GM21619 (cell line): ENCODE results near the gene MRPL21.
A peak's percentile ranks its signal among the peaks of the same experiment; 100 is the strongest.
"Not testable (repeated sequence)": the region's sequence is repeated elsewhere in the genome, so short reads cannot be mapped to it uniquely, and the experiment has no call there.

Source experiments
- ATAC-seq: cut with Tn5 transposase; IDR thresholded peaks from one replicate; pipeline ENCODE4 v1.9.1; 2021; ENCODE audit not compliant: unreplicated experiment

The MRPL21 gene

GRCh38 chr11:68872216-68873003 is 31.2 kb downstream of the MRPL21 start:
- ATAC-seq: no peak

- no peak for ATAC-seq
Observed at GRCh38 chr11:68870470-68870869, 33.2 kb downstream of the MRPL21 start.

DNA sequence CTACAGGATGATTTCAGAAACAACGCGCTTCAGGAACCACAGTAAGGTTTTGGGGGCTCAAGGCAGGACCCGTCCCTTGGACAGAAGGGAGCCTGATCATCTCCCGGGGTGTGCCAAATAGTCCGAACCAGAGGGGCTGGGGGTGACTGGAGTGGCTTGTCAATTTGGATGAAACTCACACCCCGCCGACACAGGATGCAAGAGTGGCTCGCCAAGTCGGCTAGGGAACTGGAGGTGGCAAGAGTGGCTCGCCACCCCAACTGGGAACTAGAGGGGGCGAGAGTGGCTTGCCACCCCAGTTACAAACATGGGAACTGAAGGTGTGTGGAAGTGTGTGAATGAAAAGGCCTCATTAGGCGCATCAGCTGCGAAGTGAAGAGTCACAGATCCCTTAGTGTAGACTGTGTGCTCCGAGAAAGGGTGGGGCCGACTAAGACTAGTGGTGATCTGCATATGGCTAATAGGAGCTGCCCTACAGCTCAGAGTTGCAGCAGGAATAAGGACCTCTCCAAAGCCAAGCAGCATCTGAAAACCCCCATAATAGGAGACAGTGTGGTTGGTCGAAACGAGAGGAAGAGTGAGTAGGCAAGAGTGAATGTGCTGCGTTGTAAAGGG is 35.3 kb downstream of the MRPL21 start:
- ATAC-seq: no peak

DNA sequence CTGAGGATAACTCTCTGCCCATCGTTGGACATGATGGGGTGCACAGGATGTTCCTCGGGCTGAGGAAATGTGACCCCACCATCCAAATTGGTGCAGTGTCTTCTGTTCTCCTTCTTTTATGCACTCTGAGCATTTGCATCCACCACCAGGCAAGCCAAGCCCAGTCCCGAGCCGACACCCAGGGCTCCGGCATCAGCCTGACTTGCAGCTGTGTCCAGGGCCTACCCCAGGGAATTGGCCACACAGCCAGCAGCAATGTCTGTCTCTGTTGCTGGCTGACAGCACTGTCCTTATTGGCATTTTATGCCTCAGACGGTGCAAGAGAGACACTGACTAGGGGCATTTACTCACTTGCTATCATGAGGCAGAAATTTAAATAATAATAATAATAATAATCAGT is 36.6 kb downstream of the MRPL21 start:
- no peak for ATAC-seq

- ATAC-seq: no peak
Observed at GRCh38 chr11:68865241-68865640, 38.4 kb downstream of the MRPL21 start.

DNA sequence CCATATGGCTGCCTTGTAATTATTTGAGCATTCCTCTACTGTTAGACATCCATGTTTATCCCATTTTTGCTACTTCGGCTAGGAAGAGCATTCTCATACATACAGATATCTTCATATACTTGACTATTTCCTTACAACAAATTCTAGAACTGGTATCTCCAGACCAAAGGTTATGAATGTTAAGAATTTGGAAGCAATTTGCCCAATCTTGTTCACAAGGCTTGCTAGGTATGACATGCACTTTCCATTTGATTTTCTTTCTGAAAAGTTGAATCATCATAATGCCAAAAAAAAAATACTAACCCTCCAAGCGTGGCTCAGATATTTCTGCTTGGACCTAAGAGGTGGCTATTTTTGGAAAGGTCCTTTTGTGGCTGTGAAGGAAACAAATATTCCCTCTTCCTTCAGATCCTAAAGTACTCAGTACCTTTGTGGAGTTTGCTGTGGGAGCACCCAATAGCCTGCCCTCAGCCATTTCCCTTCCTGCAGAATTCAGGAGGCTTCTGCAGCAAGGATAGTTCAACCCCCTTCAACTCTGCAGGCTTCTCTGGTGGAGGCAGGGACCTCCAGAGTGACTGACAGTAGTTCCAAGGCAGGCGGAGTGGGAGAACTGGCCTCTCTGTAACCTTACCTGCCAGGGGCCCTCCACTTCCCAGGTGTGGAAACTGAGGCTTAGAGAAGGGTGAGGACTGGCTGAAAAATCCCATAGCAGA is 39.9 kb downstream of the MRPL21 start:
- no peak for ATAC-seq

- ATAC-seq: no peak
Observed at GRCh38 chr11:68862421-68862820, 41.2 kb downstream of the MRPL21 start.

DNA sequence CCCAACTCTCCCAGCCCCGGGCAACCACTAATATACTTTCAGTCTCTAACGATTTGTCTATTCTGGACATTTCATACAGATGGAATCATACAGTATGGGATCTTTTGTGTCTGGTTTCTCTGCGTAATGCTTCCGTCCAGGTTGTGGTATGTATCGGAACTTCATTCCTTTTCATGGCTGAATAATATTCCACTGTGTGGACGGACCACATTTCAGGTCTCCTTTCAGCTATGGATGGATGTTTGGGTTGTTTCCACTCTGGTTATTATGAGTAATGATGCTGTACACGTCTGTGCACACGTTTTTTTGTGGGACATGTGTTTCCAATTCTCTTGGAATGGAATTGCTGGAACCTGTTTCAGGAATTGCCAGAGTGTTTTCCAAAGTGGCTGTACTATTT is 44.5 kb downstream of the MRPL21 start:
- ATAC-seq: no peak

DNA sequence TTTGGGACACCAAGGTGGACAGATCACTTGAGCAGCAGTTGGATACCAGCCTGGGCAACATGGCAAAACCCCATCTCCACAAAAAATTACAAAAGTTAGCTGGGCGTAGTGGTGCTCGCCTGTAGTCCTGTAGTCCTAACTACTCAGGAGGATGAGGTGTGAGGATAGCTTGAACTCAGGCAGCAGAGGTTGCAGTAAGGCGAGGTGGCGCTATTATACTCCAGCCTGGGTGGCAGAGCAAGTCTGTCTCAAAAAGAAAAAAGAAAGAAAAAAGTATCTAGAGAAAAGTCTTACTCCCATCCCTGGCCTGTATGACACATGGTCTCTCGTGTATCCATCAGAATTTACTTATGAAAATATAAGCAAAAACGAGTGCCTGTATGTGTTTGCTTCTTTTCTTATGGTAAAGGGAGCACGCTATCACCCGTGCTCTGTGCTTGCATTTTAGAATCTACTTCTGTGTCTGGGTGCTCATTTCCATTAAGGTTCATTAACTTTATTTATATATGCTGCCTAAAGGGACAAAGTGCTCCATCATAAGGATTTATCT is 46.5 kb downstream of the MRPL21 start:
- ATAC-seq: no peak

- ATAC-seq: not testable (repeated sequence)
Observed at GRCh38 chr11:68856425-68857030, 47.1 kb downstream of the MRPL21 start.

GRCh38 chr11:68855205-68855981 is 48.2 kb downstream of the MRPL21 start:
- ATAC-seq: no peak

DNA sequence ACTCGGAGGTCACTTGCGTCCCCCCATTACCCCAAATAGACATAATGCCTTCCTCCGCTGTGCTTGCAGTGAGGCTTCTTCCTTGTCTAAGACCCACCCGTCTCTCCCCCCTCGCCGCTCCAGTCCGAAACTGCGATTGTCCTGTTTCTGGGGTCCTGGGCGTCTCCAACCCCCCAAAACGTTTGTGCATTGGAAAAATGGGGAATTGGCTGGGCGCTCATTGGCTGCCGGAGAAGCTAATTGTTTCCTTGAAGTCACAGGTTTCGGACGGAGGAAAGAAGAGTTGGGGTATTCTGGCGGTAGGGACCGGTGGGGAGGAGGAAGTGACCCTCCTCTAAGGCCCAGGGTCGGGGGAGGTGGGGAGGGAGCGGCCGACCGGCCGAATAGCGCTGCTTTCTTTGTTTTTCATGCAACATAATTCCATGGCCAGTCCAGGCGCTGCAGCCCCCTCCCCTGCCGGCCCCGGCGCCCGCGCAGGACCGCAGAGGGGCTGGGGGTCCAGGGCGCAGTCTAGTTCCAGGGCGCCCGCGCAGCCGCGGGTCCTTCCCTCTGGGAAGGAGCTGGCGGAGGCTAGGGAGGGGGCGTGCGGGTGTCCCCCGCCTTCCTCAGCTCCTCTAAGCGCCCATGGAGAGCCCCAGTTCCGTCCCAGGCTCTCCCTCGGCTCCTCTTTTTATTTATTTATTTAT is 49.2 kb downstream of the MRPL21 start:
- no peak for ATAC-seq

DNA sequence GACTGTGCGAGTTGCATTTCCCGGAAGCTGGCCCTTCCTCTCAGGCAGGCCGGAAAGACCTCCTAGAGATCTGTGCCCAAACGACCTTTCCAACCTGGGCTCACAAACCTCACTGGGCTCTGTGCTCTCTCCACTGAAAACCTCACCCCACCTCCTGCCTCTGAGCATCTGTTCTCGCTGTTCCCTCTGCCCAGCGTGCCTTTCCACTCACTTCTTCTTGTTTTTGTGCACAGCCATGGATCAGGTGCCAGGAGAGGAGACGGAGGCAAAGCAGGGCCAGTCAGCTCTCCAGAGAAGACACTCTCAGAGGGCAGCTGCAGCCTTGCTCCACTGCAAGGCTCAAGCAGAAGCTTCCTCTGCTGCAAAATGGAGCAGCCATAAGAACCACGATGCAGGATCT is 51.0 kb downstream of the MRPL21 start:
- no peak for ATAC-seq

- ATAC-seq: no peak
Observed at GRCh38 chr11:68848429-68848828, 55.2 kb downstream of the MRPL21 start.

GRCh38 chr11:68847395-68847794 is 56.2 kb downstream of the MRPL21 start:
- ATAC-seq: no peak

DNA sequence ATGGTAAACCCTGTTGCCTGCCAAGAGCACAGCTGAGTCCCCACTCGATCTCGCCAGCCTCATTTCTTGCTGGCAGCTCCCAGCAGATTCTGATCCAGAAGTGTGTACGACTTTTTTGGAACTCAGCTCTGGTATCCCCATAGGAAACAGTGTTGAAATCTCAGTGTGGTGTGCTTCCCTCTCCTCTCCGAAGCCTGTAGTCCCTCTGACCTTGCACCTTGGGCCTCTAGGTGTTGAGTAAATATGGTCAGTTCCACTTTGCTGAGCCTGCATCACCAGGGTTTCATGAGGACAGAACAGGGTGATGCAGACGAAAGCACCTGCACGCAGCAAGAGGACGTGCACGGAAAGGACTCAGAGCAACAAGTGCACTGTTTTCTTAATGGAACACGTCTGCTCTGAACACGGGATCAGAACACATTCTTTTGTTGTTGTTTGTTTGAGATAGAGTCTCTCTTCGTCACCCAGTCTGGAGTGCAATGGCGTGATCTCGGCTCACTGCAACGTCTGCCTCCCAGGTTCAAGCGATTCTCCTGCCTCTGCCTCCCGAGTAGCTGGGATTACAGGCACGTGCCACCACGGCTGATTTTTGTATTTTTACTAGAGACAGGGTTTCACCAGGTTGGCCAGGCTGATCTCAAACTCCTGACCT is 58.2 kb downstream of the MRPL21 start:
- no peak for ATAC-seq

DNA sequence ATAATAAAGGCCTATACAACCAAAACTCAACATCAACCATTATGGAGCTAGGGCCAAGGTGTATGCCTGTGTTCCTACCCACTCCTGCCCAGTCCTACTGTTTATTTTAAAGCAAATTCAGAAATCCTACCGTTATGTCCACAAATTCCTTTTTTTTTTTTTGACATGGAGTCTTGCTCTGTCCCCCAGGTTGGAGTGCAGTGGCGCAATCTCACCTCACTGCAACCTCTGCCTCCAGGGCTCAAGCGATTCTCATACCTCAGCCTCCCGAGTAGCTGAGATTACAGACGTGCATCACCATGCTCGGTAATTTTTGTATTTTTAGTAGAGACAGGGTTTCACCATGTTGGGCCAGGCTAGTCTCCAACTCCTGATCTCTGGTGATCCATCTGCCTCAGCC is 58.8 kb downstream of the MRPL21 start:
- ATAC-seq: no peak

DNA sequence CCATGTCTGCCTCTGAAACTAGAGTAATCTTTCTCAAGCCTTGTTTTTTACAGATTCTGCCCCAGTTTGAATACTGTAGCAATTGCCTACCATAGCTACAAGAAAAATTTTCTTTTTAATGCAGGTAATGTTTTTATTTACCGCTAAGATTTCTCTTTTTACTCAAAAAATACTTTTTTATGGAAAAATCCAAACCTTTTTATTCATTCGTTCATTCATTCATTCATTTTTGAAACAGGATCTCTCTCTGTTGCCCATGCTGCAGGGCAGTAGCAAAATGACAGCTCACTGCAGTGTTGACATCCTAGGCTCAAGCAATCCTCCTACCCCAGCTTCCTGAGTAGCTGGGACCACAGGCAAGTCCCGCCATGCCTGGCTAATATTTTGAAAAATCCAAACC is 59.3 kb downstream of the MRPL21 start:
- ATAC-seq: no peak

GRCh38 chr11:68843703-68844312 is 59.8 kb downstream of the MRPL21 start:
- ATAC-seq: peak; percentile 30
